NCI-H2081 treated with DMSO at 0.1 percent for 48 hours (cell line): ENCODE data around the gene PPP1CA.
A peak's percentile ranks its signal among the peaks of the same experiment; 100 is the strongest.
"Not testable (repeated sequence)": the region's sequence is repeated elsewhere in the genome, so short reads cannot be mapped to it uniquely, and the experiment has no call there.

Experiments used
- DNase-seq: peaks from one replicate; lab custom pipeline; 2025; lab: John Stamatoyannopoulos, UW

PPP1CA gene

DNA sequence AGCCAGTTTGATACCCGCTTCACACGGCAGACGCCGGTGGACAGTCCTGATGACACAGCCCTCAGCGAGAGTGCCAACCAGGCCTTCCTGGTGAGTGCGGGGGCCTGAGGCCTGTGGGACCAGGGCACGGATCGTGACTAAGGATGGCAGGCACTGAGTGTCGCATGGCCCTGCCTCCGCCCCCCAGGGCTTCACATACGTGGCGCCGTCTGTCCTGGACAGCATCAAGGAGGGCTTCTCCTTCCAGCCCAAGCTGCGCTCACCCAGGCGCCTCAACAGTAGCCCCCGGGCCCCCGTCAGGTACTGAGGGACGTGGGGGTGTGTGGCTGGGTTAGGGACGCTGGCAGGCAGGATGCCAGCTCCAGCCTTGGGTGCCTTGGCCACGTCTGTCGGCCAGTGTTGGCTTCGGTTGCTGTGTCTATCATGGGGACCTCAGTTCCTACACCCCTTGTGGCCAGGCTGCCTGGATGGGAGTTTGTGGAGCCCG, 32.8 kb upstream of the PPP1CA start:
- DNase-seq, result no peak

DNA sequence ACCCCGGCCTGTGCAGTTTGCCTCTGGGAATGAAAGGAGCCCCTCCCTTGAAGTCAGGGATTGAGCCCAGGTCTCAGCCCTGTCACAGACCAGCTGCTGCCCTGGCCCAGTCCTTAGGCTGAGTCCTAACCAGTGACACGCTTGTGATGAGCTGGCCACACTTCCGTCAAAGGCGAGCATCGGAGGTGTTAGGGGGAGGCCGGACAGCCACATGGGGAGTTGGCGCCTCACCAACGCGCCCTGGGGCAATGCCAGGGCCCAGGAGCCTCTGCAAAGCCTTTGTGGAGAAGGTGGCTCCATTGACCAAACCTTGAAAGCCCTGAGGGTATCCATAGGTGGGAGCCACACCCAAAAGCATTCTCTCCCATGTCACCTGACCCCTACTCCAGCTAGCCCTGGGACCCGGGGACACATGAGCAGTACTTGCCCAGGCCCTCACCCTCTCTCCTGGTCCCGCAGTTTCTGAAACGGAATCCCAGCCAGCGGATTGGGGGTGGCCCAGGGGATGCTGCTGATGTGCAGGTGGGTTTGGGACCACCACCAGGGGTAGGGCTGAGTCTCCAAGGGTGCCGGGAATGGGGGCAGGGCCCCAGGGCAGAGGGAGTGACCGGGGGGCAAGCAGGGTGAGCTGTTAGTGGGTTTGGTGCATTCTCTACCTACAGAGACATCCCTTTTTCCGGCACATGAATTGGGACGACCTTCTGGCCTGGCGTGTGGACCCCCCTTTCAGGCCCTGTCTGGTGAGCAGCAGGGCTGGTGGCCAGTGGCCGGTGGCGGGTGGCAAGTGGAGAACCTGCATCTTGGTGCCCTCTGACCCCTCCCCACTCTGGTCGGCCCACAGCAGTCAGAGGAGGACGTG, 32.1 kb upstream of the PPP1CA start:
- DNase-seq, result no peak

GRCh38 chr11:67432655-67433349, 31.1 kb upstream of the PPP1CA start:
- no peak for DNase-seq

- no peak for DNase-seq
Observed at GRCh38 chr11:67431346-67432249, 29.9 kb upstream of the PPP1CA start.

GRCh38 chr11:67429722-67430121, 28.1 kb upstream of the PPP1CA start:
- DNase-seq, result no peak

DNA sequence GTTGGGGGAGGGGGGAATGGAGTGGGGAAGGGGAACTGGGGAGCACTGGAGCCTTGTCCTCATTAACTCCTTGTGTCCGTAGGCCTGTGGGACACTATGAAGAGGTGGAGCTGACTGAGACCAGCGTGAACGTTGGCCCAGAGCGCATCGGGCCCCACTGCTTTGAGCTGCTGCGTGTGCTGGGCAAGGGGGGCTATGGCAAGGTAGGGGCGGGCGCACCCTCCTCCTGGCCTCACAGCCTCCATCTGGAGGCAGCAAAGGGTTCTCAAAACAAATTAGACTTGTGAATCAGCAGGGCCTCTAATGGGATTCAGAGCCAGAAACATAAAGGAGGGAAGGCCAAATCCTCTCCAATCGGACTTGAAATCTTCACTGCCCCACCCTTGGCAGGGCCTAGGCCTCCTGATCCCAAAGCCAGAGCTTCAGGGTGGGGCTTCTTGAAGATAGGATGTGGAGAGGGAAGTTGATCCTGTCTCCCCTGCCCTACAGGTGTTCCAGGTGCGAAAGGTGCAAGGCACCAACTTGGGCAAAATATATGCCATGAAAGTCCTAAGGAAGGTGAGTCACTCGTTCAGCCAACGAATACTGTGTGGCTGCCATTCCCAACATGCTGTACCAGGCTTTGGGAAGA, 27.5 kb upstream of the PPP1CA start:
- no peak for DNase-seq

DNA sequence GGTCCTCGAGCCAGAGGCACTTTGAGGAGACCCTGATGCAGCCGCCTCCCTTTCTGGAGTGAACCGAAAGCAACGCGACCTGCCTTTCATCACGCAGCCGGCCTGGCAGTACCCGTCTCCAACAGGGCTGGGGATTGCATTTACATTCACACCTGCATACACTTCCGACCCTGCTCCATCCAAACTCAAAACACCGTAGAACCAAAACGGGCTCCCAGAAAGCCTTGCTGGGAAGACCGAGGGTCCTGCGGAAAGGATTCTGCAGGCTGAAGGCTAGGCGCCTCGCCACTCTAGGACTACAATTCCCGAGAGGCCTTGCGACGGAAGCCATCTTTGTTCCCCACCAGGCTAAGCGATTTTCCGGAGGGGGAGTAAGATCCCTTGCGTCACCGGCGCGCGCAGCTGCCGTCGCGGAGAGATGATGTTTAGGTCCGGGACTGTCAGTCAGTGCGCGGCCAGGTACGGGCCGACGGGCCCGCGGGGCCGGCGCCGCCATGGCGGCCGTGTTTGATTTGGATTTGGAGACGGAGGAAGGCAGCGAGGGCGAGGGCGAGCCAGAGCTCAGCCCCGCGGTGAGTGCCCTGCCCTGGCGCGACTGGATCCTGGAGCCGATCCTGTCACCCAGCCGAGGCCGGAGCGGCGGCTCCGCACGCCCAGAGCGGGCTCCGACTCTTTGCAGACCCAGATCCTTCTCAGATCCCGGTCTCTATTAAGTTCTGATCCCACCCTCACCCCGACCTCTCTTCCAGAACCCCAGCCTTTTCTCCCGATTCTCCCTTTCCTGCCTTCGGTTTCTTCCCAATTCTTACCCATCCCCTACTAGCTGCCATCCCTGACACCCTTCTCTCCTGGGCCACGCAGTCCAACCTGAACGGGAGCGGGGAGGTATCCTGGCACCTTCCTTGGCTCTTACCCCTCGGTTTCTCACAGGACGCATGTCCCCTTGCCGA, 26.7 kb upstream of the PPP1CA start, which contains the start of gene RPS6KB2:
Gene RPS6KB2, plus strand, starts transcription at position 443 of the 950 bp plus-strand sequence. Its CDS starts 52 bp downstream, at position 495.
- peak; percentile 91 for DNase-seq

GRCh38 chr11:67427364-67427859, 25.8 kb upstream of the PPP1CA start:
- not testable (repeated sequence) for DNase-seq

GRCh38 chr11:67423891-67424613, 22.4 kb upstream of the PPP1CA start:
- no peak for DNase-seq

DNA sequence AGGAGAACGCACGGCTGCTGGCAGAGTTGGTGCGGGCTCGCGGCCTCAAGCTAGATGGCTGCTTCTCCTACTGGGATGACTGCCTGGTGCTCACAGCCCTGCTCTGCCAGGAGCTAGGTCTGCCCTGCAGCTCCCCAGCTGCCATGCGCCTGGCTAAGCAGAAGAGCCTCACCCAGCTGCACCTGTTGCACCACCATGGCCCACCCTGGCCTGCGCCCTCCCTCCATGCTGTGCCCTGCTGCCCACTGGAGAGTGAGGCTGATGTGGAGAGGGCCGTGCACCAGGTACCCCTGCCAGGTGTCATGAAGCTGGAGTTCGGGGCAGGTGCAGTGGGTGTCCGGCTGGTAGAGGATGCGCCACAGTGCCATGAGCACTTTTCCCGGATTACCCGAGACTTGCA, 21.8 kb upstream of the PPP1CA start:
- DNase-seq, result no peak

GRCh38 chr11:67422891-67423290, 21.2 kb upstream of the PPP1CA start:
- DNase-seq, result no peak

GRCh38 chr11:67421430-67422031, 19.9 kb upstream of the PPP1CA start:
- DNase-seq, result no peak

- peak; percentile 22 for DNase-seq
Observed at GRCh38 chr11:67420646-67421429, 19.2 kb upstream of the PPP1CA start.

GRCh38 chr11:67420147-67420645, 18.5 kb upstream of the PPP1CA start:
- DNase-seq, result no peak

GRCh38 chr11:67419325-67420049, 17.8 kb upstream of the PPP1CA start:
- DNase-seq, result no peak

DNA sequence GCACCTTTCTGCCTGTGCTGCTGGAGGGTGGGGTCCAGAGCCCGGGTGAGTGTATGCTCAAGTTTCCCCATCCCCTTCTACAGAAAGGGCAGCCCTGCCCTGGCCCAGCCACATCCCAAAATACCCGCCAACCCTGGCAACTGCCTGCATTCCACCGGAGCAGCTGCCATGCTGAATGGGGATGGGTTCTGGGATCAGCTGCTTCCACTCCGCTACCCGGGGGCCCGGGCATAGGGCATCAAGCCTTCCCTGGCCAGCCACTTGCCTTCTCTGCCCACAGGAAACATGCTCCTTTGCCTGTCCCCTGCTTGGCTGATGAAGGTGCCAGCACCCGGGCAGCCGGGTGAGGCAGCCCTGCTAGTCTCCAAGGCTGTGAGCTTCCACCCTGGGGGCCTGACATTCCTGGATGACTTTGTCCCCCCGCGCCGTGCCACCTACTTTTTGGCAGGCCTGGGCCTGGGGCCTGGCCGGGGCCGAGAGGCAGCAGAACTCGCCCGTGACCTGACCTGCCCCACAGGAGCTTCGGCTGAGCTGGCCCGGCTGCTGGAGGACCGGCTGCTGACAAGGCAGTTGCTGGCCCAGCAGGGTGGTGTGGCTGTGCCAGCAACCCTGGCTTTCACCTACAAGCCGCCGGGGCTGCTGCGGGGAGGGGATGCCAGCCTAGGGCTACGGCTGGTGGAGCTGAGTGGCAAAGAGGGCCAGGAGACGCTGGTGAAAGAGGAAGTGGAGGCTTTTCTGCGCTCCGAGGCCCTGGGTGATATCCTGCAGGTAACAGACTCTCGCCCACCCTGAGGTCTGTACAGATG, 17.0 kb upstream of the PPP1CA start:
- DNase-seq, result no peak
